B cell (primary cell): ENCODE data around the gene YWHAG. TPM values are rescaled to one million over a fixed set of nuclear protein-coding genes. Genes with fewer than 3 reads are reported as not detected.
"Not testable (repeated sequence)": the region's sequence is repeated elsewhere in the genome, so short reads cannot be mapped to it uniquely, and the experiment has no call there.

Experiments used
- ATAC-seq: fragments of 200-7000 bp; cut with Tn5 transposase; one replicate; pipeline ENCODE4 v1.10.0; 2021; ENCODE audit warnings: low read depth, mild to moderate bottlenecking, moderate number of reproducible peaks, moderate library complexity
- CTCF ChIA-PET: fragments of 350-600 bp; sonication (Branson Sonifier 250); formaldehyde crosslinking; loops from one replicate; lab custom pipeline; 2021; ENCODE audit warnings: antibody characterized with exemption, inconsistent platforms; lab: Charles Lee
- POLR2A ChIA-PET: fragments of 350-600 bp; sonication (Branson Sonifier 250); formaldehyde crosslinking; loops from one replicate; lab custom pipeline; 2021; ENCODE audit warnings: antibody characterized with exemption; lab: Charles Lee
- DNase-seq: peaks from one replicate; pipeline ENCODE4 v3.0.0; 2013
- H2AFZ ChIP-seq: 2 replicates; pipeline ENCODE4 v1.6.1; 2012; ENCODE audit warnings: mild to moderate bottlenecking, low read depth, low read length; ENCODE audit not compliant: insufficient read depth, poor library complexity, severe bottlenecking
- H3K27ac ChIP-seq, 2 donors: 1 replicate in 1 of 2; 2 replicates in 1 of 2; pipeline ENCODE4 v1.5.1; 2012 to 2013; ENCODE audit warnings: low read length in 2 of 2, mild to moderate bottlenecking in 2 of 2, moderate library complexity in 1 of 2
- H3K27me3 ChIP-seq, 4 experiments: fragments of 200-600 bp in 1 of 4; sonication (generic) in 1 of 4; replicated peaks in 1 of 4; 1 replicate in 2 of 4; 2 replicates in 2 of 4; pipeline versions ENCODE4 v1.6.1 to v1.7.0; 2013 to 2016; ENCODE audit warnings: low read length in 3 of 4, mild to moderate bottlenecking in 2 of 4, mixed read lengths in 1 of 4, moderate library complexity in 1 of 4; ENCODE audit not compliant: insufficient read depth in 4 of 4, control insufficient read depth in 3 of 4; ENCODE audit errors: control extremely low read depth in 1 of 4
- H3K36me3 ChIP-seq, 2 experiments: replicated peaks in 1 of 2; 1 replicate in 1 of 2; 2 replicates in 1 of 2; pipeline versions ENCODE4 v1.6.1 to v1.7.1; 2013; ENCODE audit warnings: low read length in 1 of 2; ENCODE audit not compliant: insufficient read depth in 2 of 2, control insufficient read depth in 1 of 2; ENCODE audit errors: control extremely low read depth in 1 of 2, extremely low read depth in 1 of 2
- H3K4me1 ChIP-seq, 2 donors: fragments of 200-600 bp in 1 of 2; sonication (generic) in 1 of 2; 1 replicate in 1 of 2; 2 replicates in 1 of 2; pipeline versions ENCODE4 v1.5.1 to v1.6.1; 2013 to 2017; ENCODE audit warnings: low read length in 2 of 2; ENCODE audit not compliant: control insufficient read depth in 2 of 2, insufficient read depth in 2 of 2
- H3K4me2 ChIP-seq: replicated peaks from 2 replicates; pipeline ENCODE3; 2012; ENCODE audit warnings: mild to moderate bottlenecking, low read depth, low read length; ENCODE audit not compliant: poor library complexity, severe bottlenecking
- H3K4me3 ChIP-seq, 5 experiments: fragments of 200-600 bp in 1 of 5; sonication (generic) in 1 of 5; 1 replicate in 3 of 5; 2 replicates in 2 of 5; pipeline versions ENCODE4 v1.5.1 to v1.7.0; 2011 to 2016; ENCODE audit warnings: low read length in 4 of 5, mild to moderate bottlenecking in 4 of 5, low read depth in 2 of 5, control low read depth in 1 of 5, moderate library complexity in 1 of 5; ENCODE audit not compliant: insufficient read depth in 1 of 5; ENCODE audit errors: control extremely low read depth in 1 of 5, extremely low read depth in 1 of 5
- H3K79me2 ChIP-seq: fragments of 200-600 bp; sonication (generic); one replicate; pipeline ENCODE4 v1.6.0; 2016; ENCODE audit warnings: low read length; ENCODE audit not compliant: control insufficient read depth, insufficient read depth
- H3K9ac ChIP-seq: fragments of 200-600 bp; sonication (generic); 2 replicates; pipeline ENCODE4 v1.6.1; 2017; ENCODE audit warnings: mild to moderate bottlenecking, low read length, moderate library complexity
- H3K9me3 ChIP-seq, 3 donors: one replicate each; pipeline versions ENCODE4 v1.6.1 to v1.7.1; 2013; ENCODE audit warnings: low read length in 2 of 3; ENCODE audit not compliant: control insufficient read depth in 2 of 3, insufficient read depth in 1 of 3; ENCODE audit errors: control extremely low read depth in 1 of 3
- H4K20me1 ChIP-seq: 2 replicates; pipeline ENCODE4 v1.6.0; 2012; ENCODE audit warnings: mild to moderate bottlenecking, low read length; ENCODE audit not compliant: insufficient read depth, control insufficient read depth, poor library complexity, severe bottlenecking
- H3K27ac Mint-ChIP-seq: one replicate; pipeline ENCODE4 v1.8.0; 2021; ENCODE audit warnings: mixed read lengths
- H3K27me3 Mint-ChIP-seq: one replicate; pipeline ENCODE4 v1.8.0; 2021; ENCODE audit warnings: mixed read lengths
- H3K4me1 Mint-ChIP-seq: one replicate; pipeline ENCODE4 v1.8.0; 2021; ENCODE audit warnings: mixed read lengths
- H3K4me3 Mint-ChIP-seq: one replicate; pipeline ENCODE4 v1.8.0; 2021; ENCODE audit warnings: mixed read lengths
- H3K9me3 Mint-ChIP-seq: one replicate; pipeline ENCODE4 v1.8.0; 2022; ENCODE audit warnings: mixed read lengths; ENCODE audit not compliant: insufficient read depth
- CTCF ChIP-seq: fragments of 200-600 bp; IDR thresholded peaks from one replicate; pipeline ENCODE4 v1.8.0; 2022; ENCODE audit warnings: antibody characterized with exemption, mild to moderate bottlenecking
- EZH2 ChIP-seq: IDR thresholded peaks from 2 replicates; pipeline ENCODE4 v1.6.1; 2012; ENCODE audit warnings: borderline replicate concordance, low read depth, mild to moderate bottlenecking, moderate library complexity, low read length; ENCODE audit not compliant: insufficient read depth, poor library complexity, severe bottlenecking
- WGBS: methylation state at CpG from one replicate; pipeline ENCODE4 v1.1.5; 2013; ENCODE audit warnings: missing lambda C conversion rate; ENCODE audit not compliant: insufficient coverage; 5-methylcytosine and 5-hydroxymethylcytosine counted together
- intact Hi-C: fragments of 100-400 bp; cut with micrococcal nuclease; formaldehyde crosslinking; loops from one replicate; pipeline ENCODE4 v1.10.0; 2022
- polyA plus RNA-seq: library from polyadenylated mRNA; depleted of rRNA; stranded (reverse); fragments of >200 nt; gene quantifications from 2 replicates; pipeline ENCODE4 v1.2.3, GENCODE V29; 2012
- total RNA-seq, 2 donors: library from RNA; stranded (reverse); fragments of 120-200 nt in 1 of 2; gene quantifications; 1 replicate in 1 of 2; 2 replicates in 1 of 2; pipeline versions ENCODE4 v1.2.3 to v1.2.4, GENCODE V29; 2013 to 2022

YWHAG gene
- total and polyA plus RNA-seq, 2 donors (not counting 1 experiment from before 2014, with no cell fraction given): 6.6 to 51.6 TPM

GRCh38 chr7:76292911-76293310 lies 65.9 kb downstream of the YWHAG start:
- 89% methylated on average over 5 of the region's 5 CpGs for WGBS
- H3K4me3 Mint-ChIP-seq, H3K4me2 ChIP-seq, intact Hi-C loops, H2AFZ ChIP-seq, H3K9me3 Mint-ChIP-seq, H3K36me3 ChIP-seq, H3K27ac ChIP-seq, H3K9ac ChIP-seq, H3K27me3 Mint-ChIP-seq, ATAC-seq, H4K20me1 ChIP-seq, H3K9me3 ChIP-seq, H3K79me2 ChIP-seq, DNase-seq, H3K27ac Mint-ChIP-seq, H3K4me3 ChIP-seq: not testable (repeated sequence)
- Histone ChIP-seq H3K27me3 (peaks cover 0 to 12% (median 2%) of the 10 kb centered on the region in 4 experiments), H3K4me1 (peaks cover 0 to 16% of the 10 kb centered on the region in 2 donors)
- POLR2A ChIA-PET: interaction anchor here (0.7 to 1.0 kb wide), 2 partner anchors 15 to 25 kb away, joined by 3 to 4 read pairs; no protein-coding TSS in a partner anchor
- peaks cover 11% of the 10 kb centered on the region for H3K4me1 Mint-ChIP-seq
- CTCF ChIA-PET: interaction anchor here (0.7 to 8.9 kb wide), 10 partner anchors 11 to 840 kb away, joined by 3 to 119 read pairs (median 8); partner anchors contain the start of genes HSPB1 and YWHAG

GRCh38 chr7:76292213-76292573 lies 66.6 kb downstream of the YWHAG start:
- intact Hi-C loops: no loop called here
- ChIA-PET POLR2A (interaction anchor here (0.7 to 1.0 kb wide), 2 partner anchors 15 to 26 kb away, joined by 3 to 4 read pairs; no protein-coding TSS in a partner anchor), CTCF (interaction anchor here (0.6 to 8.9 kb wide), 11 partner anchors 10 to 1082 kb away, joined by 3 to 119 read pairs (median 6); partner anchors contain the start of genes HSPB1 and YWHAG)
- Mint-ChIP-seq H3K27ac (no peak overlapping the region), H3K9me3 (no peaks in the 10 kb centered on the region), H3K4me3 (no peak overlapping the region), H3K27me3 (peaks cover 9% of the 10 kb centered on the region), H3K4me1 (peaks cover 11% of the 10 kb centered on the region)
- Histone ChIP-seq H3K27ac (no peak overlapping the region), H3K79me2 (no peaks in the 10 kb centered on the region), H4K20me1 (no peaks in the 10 kb centered on the region), H3K9ac (no peak overlapping the region), H3K27me3 (peaks cover 0 to 12% (median 2%) of the 10 kb centered on the region in 4 experiments), H3K4me1 (peaks cover 0 to 16% of the 10 kb centered on the region in 2 donors), H3K4me3 (no peak overlapping the region), H2AFZ (no peak overlapping the region), H3K4me2 (no peak overlapping the region), H3K36me3 (no peaks in the 10 kb centered on the region), H3K9me3 (no peaks in the 10 kb centered on the region)
- DNase-seq (no peak), ATAC-seq (no peak)
- no peak for TF ChIP-seq CTCF
- no peak for TF ChIP-seq EZH2
- WGBS: 5% methylated on average over 3 of the region's 5 CpGs
